HG02852 (cell line): ENCODE measurements around the gene FMN1.

Experiments
- ATAC-seq: cut with Tn5 transposase; IDR thresholded peaks from one replicate; pipeline ENCODE4 v1.9.1; 2021; ENCODE audit warnings: mild to moderate bottlenecking, moderate library complexity; ENCODE audit not compliant: unreplicated experiment

Gene FMN1

DNA sequence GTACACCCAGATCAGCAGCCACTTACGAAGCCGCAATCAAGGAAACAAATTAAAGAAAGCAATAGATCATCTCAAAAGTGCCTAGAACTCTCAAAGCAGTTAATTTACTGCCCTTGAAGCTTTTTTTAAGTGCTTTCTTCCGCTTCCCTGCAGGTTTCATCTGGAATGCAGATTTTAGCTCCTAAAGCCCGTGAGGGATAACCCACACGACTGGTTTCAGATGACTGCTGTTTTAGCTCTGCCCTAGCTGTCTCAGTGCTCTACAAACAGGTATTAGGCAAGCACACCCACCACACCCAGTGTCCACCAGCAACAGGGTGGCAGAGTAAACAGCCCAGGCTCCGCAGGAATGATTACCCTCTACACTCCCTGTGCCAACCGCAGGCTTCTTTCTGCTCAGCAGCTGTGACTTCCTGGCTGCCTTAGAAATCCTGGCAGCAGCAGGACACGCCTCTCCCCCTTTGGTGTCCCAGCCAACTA lies 126.0 kb downstream of the FMN1 start:
- ATAC-seq = no peak

DNA sequence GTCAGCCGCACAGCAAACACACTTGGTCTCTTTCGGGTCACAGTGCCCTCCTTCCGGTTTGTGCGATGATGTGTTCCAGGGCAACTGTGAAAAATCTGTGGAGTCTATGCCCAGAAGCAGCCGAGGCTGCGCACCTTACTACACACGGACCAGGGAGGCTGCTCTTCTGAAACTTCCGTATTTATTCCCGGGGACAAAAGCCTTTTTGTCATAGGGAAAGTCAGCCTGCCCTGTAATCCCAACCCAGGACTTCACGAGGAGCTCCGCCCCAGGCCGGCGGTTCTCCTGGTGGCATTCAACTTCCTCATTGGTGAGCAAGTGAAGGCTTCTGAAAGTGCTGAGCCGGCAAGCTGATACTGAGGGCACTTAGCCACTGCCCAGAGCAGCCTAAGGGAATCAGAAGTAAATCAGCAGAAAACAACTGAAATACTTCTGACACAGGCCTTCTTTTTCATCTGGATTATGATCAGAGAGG lies 126.5 kb downstream of the FMN1 start:
- no peak for ATAC-seq

DNA sequence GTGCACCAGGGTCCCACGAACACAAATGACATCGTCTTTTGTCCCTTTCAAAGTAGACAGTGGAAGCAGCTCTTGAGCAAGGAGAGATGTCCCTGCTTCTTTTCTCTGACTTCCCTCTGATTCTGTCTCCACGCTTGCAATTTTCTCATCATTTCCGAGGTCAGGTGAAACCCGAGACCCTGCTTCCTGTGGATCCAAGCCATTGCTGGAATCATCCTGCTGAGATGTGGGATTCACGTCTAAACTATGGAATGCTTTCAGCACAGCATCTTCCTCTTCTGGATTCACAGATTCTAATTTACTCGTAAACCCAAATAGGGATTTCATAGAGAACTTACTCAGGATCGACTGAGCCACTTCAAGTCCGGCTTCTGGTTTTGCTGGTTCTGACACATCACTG lies 127.1 kb downstream of the FMN1 start:
- ATAC-seq = no peak

DNA sequence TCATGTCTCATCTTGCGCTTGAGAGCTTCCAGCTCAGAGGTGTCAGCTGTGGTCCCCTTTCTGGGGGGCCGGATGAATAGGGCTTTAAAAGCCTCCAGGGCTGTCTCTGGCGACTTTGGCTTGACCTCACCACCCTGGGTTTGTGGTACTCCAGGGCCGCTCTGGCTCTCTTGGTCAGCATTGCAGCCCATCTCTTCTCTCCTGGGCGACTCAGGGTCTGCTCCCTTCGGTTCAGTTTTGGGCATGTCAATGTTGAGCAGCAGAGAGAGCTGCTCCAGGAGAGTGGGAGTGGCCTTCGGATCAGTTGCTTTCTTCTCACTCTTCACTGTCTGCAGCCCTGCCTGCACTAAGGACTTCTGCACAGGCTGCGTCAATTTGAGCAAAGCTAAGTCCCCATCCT lies 127.9 kb downstream of the FMN1 start:
- ATAC-seq = no peak

DNA sequence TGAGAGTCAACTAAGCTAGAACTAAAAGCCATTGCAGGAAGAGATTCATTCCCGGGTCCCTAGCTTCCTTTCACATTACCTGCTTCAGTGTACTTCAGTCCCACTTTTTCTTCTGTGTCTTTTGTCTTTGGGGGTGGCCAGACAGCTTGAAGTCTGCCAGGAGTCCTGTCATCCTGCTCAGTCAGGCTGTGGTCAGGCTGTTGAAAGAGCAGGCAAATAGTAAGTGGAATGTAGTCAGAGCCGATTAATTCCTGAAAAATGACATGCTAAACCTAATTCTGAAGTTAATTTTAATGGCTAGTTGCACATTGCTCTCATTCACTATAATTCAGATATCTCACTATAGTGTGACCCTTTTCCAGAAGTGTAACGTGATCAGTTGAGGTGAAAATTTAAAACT lies 129.6 kb downstream of the FMN1 start:
- ATAC-seq = no peak

DNA sequence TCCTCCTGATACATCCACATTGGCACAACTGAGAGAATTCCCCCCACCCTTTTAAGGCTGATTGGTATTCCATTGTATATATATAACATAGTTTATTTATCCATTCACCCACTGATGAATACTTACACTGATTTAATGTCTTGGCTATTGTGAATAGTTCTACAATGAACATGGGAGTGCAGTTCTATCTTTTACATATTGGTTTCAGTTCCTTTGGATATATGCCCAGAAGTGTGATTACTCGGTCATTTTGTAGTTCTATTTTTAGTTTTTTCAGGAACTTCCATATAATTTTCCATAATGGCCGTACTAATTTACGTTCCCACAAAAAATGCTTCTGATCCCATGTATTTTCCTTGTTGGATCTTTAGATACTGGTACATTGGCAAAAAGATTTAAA lies 135.3 kb downstream of the FMN1 start:
- no peak for ATAC-seq

DNA sequence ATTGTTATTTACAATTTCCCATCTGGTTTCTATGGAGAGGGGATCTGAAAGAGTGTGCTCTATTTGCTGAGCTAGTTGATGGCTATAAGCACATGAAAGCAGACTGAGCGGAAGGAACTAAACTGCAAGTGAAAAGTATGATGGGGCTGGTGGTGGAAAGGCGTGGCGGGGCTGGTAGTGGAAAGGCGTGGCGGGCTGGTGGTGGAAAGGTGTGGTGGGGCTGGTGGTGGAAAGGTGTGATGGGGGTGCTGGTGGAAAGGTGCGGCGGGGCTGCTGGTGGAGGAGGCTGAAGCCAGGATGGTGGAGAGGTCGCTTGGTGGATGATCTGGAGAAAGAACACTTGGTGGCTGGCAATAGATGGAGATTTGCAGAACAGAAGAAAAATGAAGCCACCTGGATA lies 136.7 kb downstream of the FMN1 start:
- no peak for ATAC-seq

DNA sequence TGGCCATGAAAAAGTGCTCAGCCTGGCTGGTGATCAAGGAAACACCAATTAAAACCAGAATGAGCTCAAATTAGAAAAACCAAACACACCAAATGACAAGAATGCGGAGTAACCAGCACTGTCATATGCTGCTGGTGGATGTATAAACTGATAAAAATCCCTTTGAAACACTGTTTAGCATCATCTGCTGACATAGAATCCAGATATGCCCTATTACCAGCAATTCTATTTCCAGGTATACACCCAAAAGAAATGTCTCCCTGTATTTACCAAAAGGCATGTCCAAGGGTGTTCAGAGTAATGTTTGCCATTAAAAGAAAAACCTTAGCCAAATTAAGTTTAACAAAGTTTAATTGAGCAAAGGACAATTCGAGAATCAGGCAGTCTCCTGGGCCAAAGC lies 138.6 kb downstream of the FMN1 start:
- no peak for ATAC-seq

DNA sequence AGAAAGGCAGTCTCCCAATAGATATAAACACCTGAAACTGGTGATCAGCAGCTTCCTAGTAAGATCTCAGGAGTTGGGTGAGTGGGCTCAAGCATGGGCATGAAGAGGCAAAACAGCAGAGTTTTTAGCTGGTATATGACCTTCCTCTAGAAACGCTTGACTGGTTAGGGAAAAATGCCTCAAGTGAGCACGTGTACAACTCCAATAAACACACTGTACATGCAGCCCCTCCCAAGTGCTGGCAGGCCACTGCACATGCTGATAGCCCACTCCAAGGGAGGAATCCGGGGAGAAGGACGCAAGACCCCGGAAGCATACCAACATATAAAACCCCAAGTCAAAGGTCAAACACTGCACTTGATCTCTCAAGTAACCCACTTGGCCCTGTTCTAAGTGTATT lies 143.0 kb downstream of the FMN1 start:
- ATAC-seq = no peak

DNA sequence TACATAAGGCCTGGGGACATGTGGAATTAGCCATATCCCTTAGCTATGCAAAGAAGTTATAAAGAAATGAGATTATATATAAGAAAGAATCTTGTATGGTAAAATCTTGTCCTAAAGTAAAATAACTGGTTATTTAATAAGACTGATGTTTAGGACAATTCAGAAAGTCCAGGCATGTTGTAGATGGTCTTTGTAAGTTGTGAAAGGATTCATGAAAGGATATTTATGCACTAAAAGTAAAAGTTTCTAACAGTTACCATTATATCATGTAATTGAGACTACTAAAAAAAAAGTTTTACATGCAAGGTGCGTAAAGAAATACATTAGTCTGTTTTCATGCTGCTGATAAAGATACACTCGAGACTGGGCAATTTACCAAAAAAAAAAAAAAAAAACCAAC lies 146.3 kb downstream of the FMN1 start:
- no peak for ATAC-seq

DNA sequence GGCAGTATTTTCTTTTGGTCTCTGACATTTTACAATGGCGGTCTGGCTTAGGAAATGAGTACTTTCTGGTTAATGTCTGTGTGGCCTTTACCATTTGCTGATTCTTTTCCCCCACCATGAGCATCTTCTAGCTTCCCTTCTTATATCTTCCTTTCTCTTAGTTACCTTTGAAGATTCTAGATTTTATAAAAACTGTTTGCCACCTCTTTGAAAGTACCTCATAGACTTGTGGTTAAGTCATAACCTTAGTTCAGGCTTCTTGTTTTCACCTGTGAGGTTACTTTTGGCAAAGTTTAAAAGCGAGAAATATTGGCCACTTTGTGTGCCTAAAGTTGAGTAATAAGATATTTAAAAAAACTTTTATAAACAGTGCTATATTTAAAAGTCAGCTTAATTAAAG lies 147.4 kb downstream of the FMN1 start:
- ATAC-seq = no peak

DNA sequence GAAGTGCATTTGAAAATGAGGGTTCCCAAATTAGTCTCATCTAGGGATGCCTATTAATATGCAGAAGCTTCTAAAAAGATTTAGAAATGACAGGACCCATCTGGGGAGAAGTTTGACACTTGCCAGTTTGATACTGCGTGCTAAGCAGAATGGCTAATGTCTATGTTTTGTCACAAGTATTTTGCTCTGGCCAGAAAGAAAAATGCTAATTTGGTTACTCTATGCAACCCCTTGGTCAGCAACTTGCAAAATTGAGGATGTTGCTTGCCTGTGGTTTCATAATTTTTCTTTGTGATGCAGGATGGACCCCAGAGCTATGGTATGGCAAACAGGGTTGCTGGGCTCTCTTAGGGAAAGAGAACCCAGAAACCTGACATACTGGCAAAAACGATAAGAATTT lies 148.2 kb downstream of the FMN1 start:
- no peak for ATAC-seq

DNA sequence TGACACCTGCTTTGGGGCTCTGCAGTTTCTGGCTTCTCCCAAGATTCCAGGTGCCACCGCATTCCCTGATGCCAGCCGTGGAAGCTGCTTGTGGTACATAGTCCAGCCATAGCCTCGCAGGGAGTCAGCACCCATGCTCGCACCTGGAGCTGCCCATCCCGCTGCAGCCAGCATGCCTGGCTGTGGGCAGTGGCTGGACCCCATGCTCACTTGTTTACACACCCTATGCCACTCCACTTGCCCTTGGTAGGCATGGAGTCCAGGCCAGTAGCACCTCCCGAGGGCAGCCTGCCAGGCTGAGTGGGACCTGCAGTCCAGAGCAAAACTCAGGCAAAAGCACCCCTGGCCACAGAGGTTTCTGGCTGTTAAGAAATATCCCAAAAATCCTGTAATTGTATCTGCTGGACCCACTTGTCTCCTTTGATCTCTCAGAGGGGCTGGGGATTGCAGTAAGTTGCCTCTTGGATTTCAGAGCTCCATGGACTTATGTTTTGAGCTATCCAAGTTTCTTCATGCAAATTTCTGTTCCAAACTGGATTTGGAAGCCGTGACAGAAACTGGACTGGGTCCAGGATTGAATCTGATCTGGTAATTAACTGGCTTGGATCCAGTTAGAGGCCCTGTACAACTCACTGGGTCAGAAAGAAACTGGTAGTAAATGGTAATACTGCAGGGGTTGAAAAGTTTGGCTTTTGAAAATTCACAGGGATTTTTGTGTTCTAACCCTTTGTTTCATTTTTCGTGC lies 149.3 kb downstream of the FMN1 start:
- no peak for ATAC-seq

DNA sequence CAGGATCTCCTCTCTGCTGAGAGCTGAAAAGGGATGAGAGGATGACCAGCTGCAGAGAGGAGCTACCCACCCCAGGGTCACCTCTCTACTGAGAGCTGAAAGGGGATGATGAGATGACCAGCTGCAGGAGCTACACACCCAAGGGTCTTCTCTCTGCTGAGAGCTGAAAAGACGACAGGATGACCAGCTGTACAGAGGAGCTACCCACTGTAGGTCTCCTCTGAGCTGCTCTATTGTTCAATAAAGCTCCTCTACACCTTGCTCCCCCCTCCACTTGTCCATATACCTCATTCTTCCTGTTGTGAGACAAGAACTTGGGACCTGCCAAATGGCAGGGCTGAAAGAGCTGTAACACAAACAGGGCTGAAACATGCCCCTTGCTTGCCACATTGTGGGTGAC lies 149.9 kb downstream of the FMN1 start:
- ATAC-seq = no peak

DNA sequence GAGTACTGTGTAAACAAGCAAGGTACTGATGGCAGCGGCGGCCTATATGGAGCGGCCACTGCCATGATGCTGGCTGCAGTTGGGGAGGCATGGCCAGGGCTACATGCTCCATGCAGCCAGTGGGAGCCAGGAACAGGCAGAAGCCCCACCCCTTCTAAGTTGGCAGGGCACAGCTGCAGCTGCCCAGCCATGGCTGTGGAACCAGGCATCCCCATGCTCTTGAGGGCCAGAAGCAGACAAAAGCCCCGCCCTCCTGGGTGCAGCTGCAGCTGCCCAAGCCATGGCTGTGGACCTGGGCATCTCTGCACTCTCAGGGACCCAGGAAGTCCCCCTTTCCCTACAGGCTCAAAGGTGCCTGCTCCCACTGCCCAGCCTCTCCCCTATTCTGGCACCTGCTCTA lies 150.9 kb downstream of the FMN1 start:
- ATAC-seq = no peak

DNA sequence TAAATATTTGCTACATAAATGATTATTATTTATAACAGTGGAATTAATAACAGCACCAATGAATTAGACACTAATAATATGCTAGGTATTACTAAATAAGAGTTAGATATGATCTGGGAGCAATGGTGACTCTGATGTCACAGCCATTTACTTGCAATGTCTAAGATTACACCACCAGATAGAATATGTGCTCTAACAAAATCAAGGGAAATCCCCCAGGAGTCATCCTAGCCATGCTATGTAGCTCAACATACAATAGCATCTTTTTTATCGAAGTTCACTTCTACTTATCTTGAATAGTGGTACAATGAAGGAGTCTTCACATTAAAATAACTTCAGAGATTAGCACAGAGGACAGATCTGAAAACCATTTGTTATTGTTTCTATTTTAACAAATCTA lies 154.0 kb downstream of the FMN1 start:
- no peak for ATAC-seq

DNA sequence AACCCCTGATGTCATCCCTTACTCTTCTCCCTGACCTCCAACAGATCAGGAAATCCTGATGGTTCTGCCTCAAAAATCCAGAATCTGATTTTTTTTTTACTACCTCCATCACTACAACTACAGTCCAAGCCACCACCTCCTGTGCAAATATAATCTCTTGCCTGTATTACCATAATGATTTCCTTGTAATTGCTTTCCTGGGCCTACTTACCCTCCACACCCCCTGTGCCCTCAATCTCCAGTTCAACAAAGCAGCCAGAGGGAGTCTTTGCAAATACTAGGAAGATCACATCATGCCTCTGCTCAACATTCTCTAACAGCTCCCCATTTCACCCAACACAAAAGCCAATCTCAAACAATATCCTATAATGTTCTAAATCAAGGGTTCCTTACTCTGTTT lies 159.9 kb downstream of the FMN1 start:
- no peak for ATAC-seq

DNA sequence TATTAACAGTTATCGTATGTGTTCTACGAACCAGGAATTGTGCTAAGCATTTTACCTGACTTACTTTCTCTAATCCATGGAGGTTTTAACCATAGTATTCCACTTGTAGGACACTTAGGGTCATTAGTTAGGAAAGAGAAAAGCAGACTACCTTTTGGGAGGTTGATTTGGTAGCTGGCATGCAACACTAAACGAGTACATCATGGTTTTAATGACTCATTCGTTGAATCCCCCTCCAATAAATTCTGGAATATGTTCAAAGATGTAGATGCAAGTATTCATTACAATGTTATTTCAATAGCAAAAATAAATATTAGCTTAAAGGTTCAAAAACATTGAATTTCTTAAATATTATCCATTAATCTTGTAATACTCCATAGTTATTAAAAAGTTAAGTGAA lies 162.5 kb downstream of the FMN1 start:
- ATAC-seq = no peak

DNA sequence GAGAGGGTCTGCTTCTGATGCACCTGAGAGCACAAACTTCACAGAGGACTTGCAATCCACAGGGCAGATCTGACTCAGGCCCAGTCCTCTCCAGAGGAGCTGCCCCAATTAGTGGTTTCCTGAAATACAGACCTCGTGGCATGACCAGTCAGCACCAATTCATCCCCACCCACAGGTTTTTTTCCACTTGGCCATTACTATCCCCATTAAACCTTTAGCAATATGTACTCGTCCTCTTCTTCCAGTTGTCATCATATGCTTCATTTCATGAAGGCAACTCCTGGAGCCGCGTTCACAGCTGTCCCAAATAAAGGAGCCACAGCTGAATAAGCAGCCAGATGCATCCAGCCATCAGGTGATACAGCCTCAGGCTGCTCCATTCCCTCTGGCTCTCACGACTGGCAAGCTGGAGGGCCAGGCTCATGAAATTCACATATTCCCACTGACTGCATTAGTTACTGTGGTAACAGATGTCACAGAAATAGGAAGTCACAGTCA lies 163.1 kb downstream of the FMN1 start:
- no peak for ATAC-seq

DNA sequence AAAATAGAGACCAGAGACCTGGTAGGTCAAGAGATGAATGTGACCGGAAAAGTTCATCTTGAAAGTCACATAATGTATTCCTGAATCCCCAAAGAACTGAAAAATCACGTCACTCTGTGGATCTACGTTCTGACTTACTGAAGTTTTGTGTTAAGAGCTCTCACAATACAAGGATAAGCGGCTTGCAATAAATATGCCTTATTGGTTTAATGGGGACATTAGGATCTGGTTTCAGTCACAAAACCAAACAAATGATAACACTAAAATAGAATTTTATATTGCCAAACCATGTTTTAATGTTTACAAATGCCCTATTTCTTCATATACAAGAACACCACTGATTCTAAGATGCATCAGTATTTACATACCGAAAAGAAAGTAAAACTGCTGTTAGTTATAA lies 164.2 kb downstream of the FMN1 start:
- no peak for ATAC-seq

DNA sequence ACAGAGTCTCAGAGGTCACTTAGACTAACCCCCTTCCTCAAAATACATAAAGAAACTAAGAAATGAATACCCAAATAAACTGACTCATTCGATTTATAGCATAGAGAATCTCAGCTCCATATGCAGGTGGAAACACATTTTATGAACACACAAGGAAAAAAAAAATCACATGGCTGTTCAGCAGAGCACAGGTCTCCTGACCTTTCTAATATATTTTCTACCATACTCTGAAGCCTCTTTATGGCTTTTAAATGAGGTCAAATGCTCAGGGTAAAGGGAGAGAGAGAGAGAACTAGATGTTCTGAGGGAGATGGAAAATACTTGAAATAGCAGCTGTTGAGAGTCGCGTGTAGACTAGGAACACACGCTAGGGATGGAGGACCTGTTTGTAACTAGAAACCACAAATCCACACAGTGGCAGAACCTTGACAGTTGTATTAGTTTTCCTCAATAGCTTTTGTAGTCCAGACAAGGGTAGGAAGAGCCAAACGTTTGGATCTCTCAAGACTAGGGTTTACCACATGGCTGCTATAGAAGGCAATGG lies 165.3 kb downstream of the FMN1 start:
- ATAC-seq = no peak

DNA sequence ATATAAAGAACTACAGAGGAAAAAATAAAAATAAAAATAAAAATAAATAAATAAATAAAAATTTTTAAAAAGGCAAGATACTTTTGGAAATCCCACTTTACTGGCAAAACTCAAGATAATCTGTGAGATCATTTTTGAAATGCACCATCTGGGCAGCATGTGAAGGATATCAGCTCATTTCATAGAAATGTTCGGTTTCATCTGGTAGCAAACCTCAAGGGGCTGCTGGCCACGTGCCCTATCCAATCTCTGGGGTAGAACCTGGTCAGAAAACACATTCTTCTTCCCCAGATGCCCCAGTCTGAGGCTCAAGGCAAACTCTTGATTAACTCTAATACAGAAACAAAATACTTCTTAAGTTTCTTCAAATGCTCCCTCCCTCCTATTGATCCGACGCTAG lies 166.0 kb downstream of the FMN1 start:
- ATAC-seq = no peak
